GM21423 (cell line): Measurements from ENCODE around the gene SELPLG.
"Not testable (repeated sequence)": the region's sequence is repeated elsewhere in the genome, so short reads cannot be mapped to it uniquely, and the experiment has no call there.

Experiments
- ATAC-seq: cut with Tn5 transposase; IDR thresholded peaks from one replicate; pipeline ENCODE4 v1.9.1; 2021; ENCODE audit warnings: mild to moderate bottlenecking, moderate library complexity; ENCODE audit not compliant: unreplicated experiment

The SELPLG gene

DNA sequence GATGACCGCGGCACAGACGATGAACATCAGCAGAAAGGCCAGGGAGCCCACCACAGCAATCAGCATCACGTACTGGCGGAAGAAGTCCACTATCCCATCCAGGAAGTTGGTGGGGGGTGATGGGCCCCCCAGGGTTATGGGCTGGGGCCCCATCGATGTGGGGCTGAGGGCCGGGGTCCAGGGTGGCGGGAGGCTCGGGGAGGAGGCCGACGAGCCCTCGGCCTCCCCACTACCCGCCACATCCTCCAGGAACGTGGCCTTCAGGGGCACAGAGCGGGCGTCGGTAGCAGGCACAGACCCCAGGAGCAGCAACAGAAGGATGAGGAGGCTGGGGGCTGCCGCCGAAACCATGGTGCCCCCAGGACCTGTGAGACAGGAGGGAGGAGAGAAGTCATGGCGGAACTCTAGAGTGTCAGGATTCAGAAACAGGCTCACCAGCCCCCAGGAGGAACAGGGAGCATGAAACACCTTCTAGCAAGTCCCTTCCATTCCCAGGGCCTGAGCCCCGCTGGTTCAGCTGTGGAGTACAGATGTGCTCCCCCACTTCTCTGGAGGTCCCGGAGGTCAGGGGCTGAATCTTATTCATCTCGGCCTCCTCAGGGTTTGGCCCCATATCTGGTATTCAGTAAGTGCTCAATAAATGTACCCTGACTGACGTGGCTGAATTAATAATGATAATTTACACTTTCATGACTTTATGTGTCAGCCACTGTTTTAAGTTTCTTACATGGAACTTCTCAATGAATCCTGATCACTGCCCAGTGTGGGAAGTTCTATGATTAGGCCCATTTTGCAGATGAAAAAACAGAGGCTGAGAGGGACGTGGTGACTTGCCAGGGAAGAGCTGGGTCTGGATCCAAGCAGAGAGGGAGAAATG lies 41.4 kb downstream of the SELPLG start:
- ATAC-seq: no peak

DNA sequence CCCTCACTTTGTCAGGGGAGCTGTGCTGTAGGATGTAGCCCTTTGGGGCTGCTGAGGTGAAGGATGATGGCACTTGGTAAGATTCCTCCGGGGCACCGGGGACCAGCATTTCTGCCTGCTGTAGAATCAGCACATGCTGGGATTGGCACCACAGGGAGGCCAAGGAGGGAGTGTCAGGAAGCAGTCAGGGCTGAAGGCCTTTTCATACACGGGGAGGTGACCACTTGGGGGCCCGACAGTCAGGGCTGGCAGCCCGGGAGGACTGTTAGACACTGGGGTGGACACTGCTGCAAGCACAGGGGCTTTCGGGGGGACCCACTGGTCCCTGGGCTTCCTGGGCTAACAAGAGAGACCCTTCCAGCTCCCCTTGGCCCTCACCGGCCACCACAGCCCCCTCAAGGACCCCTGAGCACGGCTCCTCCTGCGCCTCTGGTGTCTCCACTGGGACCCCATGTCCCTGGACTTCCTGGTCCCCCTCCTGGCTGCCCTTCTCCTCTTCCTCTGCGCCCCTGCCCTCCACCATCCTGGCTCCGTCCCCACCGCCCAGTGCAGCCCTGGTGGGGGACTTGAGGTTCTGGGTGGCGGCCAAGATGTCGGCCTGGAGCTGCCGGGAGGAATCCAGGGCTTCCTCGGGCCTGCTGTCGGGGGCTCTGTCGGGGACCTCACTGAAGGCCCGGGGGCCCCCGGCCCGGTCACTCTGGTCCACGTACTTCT lies 42.3 kb downstream of the SELPLG start:
- no peak for ATAC-seq

- not testable (repeated sequence) for ATAC-seq
Measured at GRCh38 chr12:108590463-108590862, 43.2 kb downstream of the SELPLG start.

- no peak for ATAC-seq
Measured at GRCh38 chr12:108589840-108590229, 43.9 kb downstream of the SELPLG start.

GRCh38 chr12:108589028-108589839 lies 44.5 kb downstream of the SELPLG start:
- no peak for ATAC-seq

DNA sequence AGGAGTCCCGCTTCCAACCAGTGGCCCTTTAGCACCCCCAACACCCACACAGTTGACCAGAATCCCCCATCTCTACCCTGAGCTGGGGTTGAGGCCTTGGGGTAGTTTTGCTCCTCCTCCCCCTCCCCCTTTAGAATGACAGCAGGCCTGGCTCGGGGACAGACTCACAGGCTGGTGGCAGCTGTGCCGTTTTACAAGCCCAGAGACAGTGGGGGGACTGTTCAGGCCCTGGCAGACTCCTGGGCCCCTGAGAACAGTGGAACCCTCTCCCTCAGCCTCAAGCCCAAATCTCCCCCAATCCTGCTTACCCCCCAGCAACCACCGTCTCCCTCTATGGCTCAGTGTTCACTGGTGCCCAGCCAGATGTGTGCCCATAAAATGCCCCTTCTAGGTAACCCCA lies 45.9 kb downstream of the SELPLG start:
- ATAC-seq: no peak

DNA sequence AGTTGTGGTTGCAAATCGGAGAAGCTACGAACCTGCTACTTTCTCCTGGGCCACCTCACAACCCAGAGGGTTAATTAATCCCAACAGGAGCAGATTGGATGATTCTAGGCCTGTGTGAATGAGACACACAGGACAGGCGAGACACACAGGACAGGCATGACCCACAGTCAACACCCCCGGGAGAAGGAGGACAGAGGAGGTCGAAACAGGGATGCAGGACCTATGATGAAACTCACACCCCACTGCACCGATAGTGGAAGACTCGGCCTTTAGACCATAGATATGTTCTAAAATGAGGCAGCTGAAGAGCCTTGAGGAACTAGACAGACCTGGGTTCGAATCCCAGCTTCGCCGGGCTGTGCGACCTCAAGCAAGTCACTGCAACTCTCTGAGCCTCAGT lies 47.4 kb downstream of the SELPLG start:
- ATAC-seq: no peak

GRCh38 chr12:108585864-108586263 lies 47.8 kb downstream of the SELPLG start:
- ATAC-seq: no peak

DNA sequence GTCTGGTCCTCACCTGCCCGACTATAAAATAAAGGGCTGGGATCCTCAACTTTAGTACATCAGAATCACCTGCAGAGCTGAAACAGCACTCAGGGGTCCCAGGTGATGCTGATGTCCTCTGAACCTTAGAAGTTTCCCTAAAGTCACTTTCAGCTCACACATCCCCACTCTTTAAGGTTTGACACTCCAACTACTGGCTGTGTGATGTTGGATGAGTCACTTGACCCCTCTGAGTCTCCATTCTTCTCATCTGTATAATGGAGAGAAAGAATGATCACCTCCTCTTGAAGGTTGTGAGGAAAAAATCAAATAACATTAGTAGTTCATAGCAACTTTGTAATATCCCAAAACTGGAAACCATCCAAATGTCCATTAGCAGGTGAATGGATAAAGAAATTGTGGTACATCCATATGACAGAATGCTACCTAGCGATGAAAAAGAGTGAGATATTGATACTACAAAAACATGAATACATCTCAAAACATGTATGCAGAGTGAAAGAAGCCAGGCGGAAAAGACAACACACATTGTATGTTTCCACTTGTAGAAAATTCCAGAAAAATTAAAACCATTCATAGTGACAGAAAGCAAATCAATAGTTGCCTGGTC lies 49.1 kb downstream of the SELPLG start:
- no peak for ATAC-seq

DNA sequence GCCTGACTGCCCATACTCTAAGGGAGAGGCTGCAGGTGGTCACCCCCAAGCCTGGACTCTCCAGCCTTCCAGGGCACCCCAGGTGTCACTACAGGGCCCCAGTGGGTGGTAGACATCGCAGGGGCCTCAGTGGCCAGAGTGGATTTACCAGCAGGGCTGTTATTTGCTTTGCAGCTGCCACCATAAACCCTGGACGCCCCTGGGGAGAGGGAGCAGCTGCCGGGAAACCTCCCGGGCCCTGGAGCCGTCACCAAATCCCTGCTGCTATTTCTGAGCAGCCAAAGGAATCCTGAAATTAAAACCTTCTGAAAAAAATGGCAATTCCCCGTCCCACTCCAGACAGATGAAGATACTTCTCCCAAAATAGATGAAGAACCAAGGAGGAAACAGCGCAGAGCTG lies 49.7 kb downstream of the SELPLG start:
- ATAC-seq: no peak

GRCh38 chr12:108582978-108583770 lies 50.5 kb downstream of the SELPLG start:
- ATAC-seq: no peak

DNA sequence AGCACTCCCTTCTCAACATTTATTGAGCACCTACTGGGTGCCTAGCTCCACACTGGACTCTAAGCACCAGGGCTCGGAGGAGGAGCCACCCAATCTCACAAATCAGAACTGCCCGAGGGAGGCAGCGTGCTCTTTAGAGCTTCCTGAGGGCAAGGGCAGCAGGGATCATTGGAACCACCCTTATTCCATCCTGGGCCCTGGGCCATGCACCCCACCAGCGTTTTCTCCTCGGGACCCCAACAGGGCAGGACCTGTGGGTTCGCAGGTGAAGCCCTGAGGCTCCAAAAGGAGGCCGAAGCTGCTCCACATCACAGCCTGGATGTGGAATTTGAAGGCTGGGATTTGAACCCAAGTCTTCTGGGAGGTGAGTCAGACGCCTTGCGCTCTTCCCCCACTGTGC lies 51.2 kb downstream of the SELPLG start:
- ATAC-seq: no peak

- no peak for ATAC-seq
Measured at GRCh38 chr12:108581311-108582227, 52.1 kb downstream of the SELPLG start.

- ATAC-seq: no peak
Measured at GRCh38 chr12:108580531-108580930, 53.2 kb downstream of the SELPLG start.

- no peak for ATAC-seq
Measured at GRCh38 chr12:108578813-108579212, 54.9 kb downstream of the SELPLG start.

- ATAC-seq: no peak
Measured at GRCh38 chr12:108578264-108578663, 55.4 kb downstream of the SELPLG start.

DNA sequence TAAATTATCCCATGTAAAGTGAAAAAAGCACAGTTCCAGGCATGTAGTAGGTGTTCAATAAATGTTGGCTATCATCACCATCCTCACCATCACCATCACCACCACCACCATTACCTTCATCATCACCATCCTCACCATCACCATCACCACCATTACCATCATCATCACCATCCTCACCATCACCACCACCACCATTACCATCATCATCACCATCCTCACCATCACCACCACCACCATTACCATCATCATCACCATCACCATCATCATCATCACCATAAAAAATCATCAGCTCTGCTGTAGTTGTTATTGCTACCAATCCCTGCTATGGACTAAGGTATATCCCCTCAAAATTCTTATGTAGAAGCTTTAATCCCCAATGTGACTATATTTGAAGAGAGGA lies 56.2 kb downstream of the SELPLG start:
- ATAC-seq: no peak

DNA sequence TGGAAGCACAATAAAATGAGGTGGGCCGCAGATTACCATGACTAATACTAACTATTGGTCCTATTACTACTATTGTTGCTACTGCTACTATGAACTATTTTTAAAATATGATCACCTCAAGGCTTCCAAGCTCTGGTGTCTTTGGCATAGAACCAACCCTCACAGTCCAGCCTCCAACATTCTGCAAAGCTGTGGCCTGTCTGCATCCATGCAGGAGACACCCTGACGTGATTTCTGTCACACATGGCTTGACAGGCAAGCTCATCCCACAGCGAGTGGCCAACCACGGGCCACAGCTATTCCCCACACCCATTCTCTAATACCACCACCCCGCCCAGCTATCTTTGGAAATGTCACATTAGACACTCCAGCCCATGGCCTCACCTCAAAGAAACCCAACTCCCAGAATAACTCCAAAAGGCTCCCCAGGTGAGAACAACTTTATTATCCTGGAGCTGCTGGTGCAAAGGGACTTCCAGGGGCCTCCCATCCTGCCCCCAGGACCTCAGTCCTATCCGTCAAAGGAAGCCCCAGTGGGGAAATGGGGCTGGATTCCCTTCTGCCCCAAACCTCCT lies 56.9 kb downstream of the SELPLG start:
- ATAC-seq: no peak
